Adrenal gland (tissue), 12 donors: ENCODE measurements around the gene RFT1. TPM values are rescaled to one million over a fixed set of nuclear protein-coding genes. Genes with fewer than 3 reads are reported as not detected.
"Not testable (repeated sequence)": the region's sequence is repeated elsewhere in the genome, so short reads cannot be mapped to it uniquely, and the experiment has no call there.

Experiments used
- DNase-seq, 7 donors: peaks; one replicate each; pipeline ENCODE4 v3.0.0-alpha.2; 2019 to 2020
- H3K27ac ChIP-seq, 5 donors: fragments of 200-600 bp; sonication (generic) in 4 of 5; 1 replicate in 3 of 5; 2 replicates in 2 of 5; pipeline versions ENCODE4 v1.5.1 to v1.8.0; 2016 to 2020; ENCODE audit warnings: mild to moderate bottlenecking in 1 of 5
- H3K27me3 ChIP-seq: fragments of 200-600 bp; 2 replicates; pipeline ENCODE4 v1.8.0; 2021
- H3K36me3 ChIP-seq, 2 donors: fragments of 200-600 bp; replicated peaks in 1 of 2; 1 replicate in 1 of 2; 2 replicates in 1 of 2; pipeline versions ENCODE4 v1.5.1 to v1.8.0; 2018 to 2022
- H3K4me1 ChIP-seq, 2 donors: fragments of 200-600 bp; replicated peaks in 1 of 2; 1 replicate in 1 of 2; 2 replicates in 1 of 2; pipeline versions ENCODE4 v1.5.1 to v1.8.0; 2018 to 2021
- H3K4me3 ChIP-seq, 4 donors: fragments of 200-600 bp; sonication (generic) in 3 of 4; one replicate each; pipeline ENCODE4 v1.5.1; 2016 to 2018
- H3K9me3 ChIP-seq, 3 donors: fragments of 200-600 bp; sonication (generic) in 1 of 3; replicated peaks in 1 of 3; 1 replicate in 2 of 3; 2 replicates in 1 of 3; pipeline versions ENCODE4 v1.5.1 to v1.8.0; 2016 to 2021
- CTCF ChIP-seq, 6 experiments: fragments of 450-650 bp in 4 of 6; fragments of 200-600 bp in 2 of 6; sonication (generic) in 1 of 6; IDR thresholded peaks; 1 replicate in 5 of 6; 2 replicates in 1 of 6; pipeline versions ENCODE4 v1.5.1 to v1.8.0; 2016 to 2021; ENCODE audit warnings: antibody characterized with exemption in 6 of 6, mild to moderate bottlenecking in 2 of 6, moderate library complexity in 1 of 6
- POLR2A ChIP-seq, 2 donors: fragments of 450-650 bp; IDR thresholded peaks; one replicate each; pipeline ENCODE4 v1.6.1; 2017; ENCODE audit warnings: antibody characterized with exemption in 2 of 2, mild to moderate bottlenecking in 2 of 2, moderate library complexity in 1 of 2
- WGBS, 4 donors: extraction: QIAGEN DNeasy Blood & Tissue Kit in 2 of 4; methylation state at CpG; one replicate each; pipeline versions ENCODE4 v1.1.5 to v1.1.7; 2013 to 2017; 5-methylcytosine and 5-hydroxymethylcytosine counted together
- intact Hi-C, 2 donors: fragments of 100-400 bp; cut with DNase I; formaldehyde crosslinking; loops; one replicate each; pipeline versions ENCODE4 v1.14.1 to v1.15.0; 2022 to 2023
- polyA plus RNA-seq, 3 donors: library from polyadenylated mRNA; stranded (reverse); fragments of 200-250 nt in 2 of 3; fragments of 350-450 nt in 1 of 3; fragmentation: Illumina TruSeq in 1 of 3; extraction: RNeasy Lipid Tissue Mini Kit (QIAGEN cat#74804) in 1 of 3; gene quantifications; one replicate each; pipeline ENCODE4 v1.2.3, GENCODE V29; 2013 to 2014
- total RNA-seq, 9 donors: library from RNA; depleted of rRNA in 4 of 9; stranded (reverse); fragments of >200 nt in 4 of 9; fragments of 120-200 nt in 1 of 9; fragmentation: NEBNext Ultra II Directional in 1 of 9; extraction: Animal tissue kit (Norgen Biotek cat#: 25700) in 1 of 9; gene quantifications; one replicate each; pipeline versions ENCODE4 v1.1.0 to v1.2.4, GENCODE V29; 2013 to 2023
- donor health status: healthy with polysubstance abuse.
- donor health status: Bipolar disorder and iron deficiency.
- donor health status: DM: yes; HTN: yes; CAD: no.
- donor health status: DM: no; HTN: no; CAD: no.
- donor health status: DM: no; HTN: no; CAD: no.
- donor health status: DM: yes; HTN: yes; CAD: no.

RFT1 gene
- total and polyA plus RNA-seq, 12 donors, result 6.7 to 34.5 (median 20.4) TPM

- H3K4me1 ChIP-seq, result peaks cover 0 to 6% of the 10 kb centered on the region in 2 donors
- intact Hi-C loops, result no loop called here
- no peaks in the 10 kb centered on the region for H3K9me3 ChIP-seq
- WGBS, 4 donors, result 65 to 80% (median 70%) methylated on average over 3 of the region's 3 CpGs
- no peak overlapping the region for H3K4me3 ChIP-seq
- no peaks in the 10 kb centered on the region for H3K27me3 ChIP-seq
- peak in 1 of 7 donors; percentile 14 for DNase-seq
- H3K27ac ChIP-seq, result no peak overlapping the region
- TF ChIP-seq CTCF (IDR thresholded peaks at IDR 0.05) (no peak), POLR2A (IDR thresholded peaks at IDR 0.05) (no peak)
- H3K36me3 ChIP-seq, result no peaks in the 10 kb centered on the region
Observed at GRCh38 chr3:53067567-53067966, 62.7 kb downstream of the RFT1 start.

- peak in 1 of 7 donors; percentile 39 for DNase-seq
- Histone ChIP-seq H3K9me3 (no peaks in the 10 kb centered on the region), H3K36me3 (no peaks in the 10 kb centered on the region), H3K27me3 (no peaks in the 10 kb centered on the region), H3K4me3 (no peak overlapping the region), H3K4me1 (no peaks in the 10 kb centered on the region), H3K27ac (no peak overlapping the region)
- intact Hi-C loops, result no loop called here
- no peak for TF ChIP-seq CTCF (IDR thresholded peaks at IDR 0.05)
- no peak for TF ChIP-seq POLR2A (IDR thresholded peaks at IDR 0.05)
- 84 to 91% (median 86%) methylated on average over 4 to 7 of the region's 7 CpGs for WGBS, 4 donors
Observed at GRCh38 chr3:53065841-53066480, 64.3 kb downstream of the RFT1 start.

GRCh38 chr3:53062905-53063304 is 67.3 kb downstream of the RFT1 start:
- H3K36me3 ChIP-seq, result no peaks in the 10 kb centered on the region
- H3K9me3 ChIP-seq, result no peaks in the 10 kb centered on the region
- H3K27ac ChIP-seq, result no peak overlapping the region
- DNase-seq, result peak in 1 of 7 donors; percentile 27
- H3K27me3 ChIP-seq, result no peaks in the 10 kb centered on the region
- H3K4me1 ChIP-seq, result no peaks in the 10 kb centered on the region
- intact Hi-C loops, result no loop called here
- H3K4me3 ChIP-seq, result no peak overlapping the region
- 94 to 99% (median 96%) methylated on average over 2 of the region's 2 CpGs for WGBS, 4 donors
- TF ChIP-seq POLR2A (IDR thresholded peaks at IDR 0.05), result no peak
- no peak for TF ChIP-seq CTCF (IDR thresholded peaks at IDR 0.05)

- H3K4me3 ChIP-seq, result no peak overlapping the region
- TF ChIP-seq CTCF (IDR thresholded peaks at IDR 0.05), result peak in 1 of 6 experiments; percentile 10
- TF ChIP-seq POLR2A (IDR thresholded peaks at IDR 0.05), result no peak
- H3K36me3 ChIP-seq, result no peaks in the 10 kb centered on the region
- DNase-seq, result peak in 1 of 7 donors; percentile 31
- WGBS, 4 donors, result 85 to 98% (median 94%) methylated on average over 2 of the region's 2 CpGs
- H3K9me3 ChIP-seq, result no peaks in the 10 kb centered on the region
- H3K27me3 ChIP-seq, result no peaks in the 10 kb centered on the region
- H3K27ac ChIP-seq, result no peak overlapping the region
- intact Hi-C loops, result no loop called here
- H3K4me1 ChIP-seq, result no peaks in the 10 kb centered on the region
Observed at GRCh38 chr3:53056442-53056841, 73.8 kb downstream of the RFT1 start.

GRCh38 chr3:53054233-53054632 is 76.0 kb downstream of the RFT1 start:
- intact Hi-C loops, H3K36me3 ChIP-seq, H3K27ac ChIP-seq, H3K9me3 ChIP-seq, H3K4me3 ChIP-seq, H3K4me1 ChIP-seq, H3K27me3 ChIP-seq: not testable (repeated sequence)
- peak in 1 of 7 donors; percentile 23 for DNase-seq
- WGBS, 4 donors, result 76 to 89% (median 80%) methylated on average over 6 to 7 of the region's 7 CpGs
